ENCODE results near the gene RFPL2.
"Not testable (repeated sequence)": the region's sequence is repeated elsewhere in the genome, so short reads cannot be mapped to it uniquely, and the experiment has no call there.

RFPL2 gene

DNA sequence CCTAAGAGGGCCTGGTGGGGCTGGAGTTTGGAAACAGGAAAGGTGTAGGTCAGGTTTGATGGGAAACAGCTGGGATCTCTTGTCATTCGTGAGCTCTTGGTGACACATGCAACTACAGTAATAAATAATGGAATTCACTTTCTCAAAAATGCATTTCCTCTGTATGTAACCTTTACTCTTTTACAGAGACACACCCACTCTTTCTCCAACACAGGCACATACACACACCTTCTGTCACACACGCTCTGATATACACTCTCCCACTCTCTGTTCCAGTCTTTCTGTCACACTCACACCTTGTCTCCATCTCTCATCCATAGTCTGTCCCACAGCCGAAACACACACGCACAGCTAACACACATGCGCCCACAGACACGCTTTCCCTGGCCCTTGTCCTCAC is 39.2 kb downstream of the RFPL2 start:
- DNase-seq (ENCODE audit: low read depth), result no peak
- no peak overlapping the region for H3K4me3 ChIP-seq (ENCODE audit: low read length)
- TF ChIP-seq, protein P1, sequence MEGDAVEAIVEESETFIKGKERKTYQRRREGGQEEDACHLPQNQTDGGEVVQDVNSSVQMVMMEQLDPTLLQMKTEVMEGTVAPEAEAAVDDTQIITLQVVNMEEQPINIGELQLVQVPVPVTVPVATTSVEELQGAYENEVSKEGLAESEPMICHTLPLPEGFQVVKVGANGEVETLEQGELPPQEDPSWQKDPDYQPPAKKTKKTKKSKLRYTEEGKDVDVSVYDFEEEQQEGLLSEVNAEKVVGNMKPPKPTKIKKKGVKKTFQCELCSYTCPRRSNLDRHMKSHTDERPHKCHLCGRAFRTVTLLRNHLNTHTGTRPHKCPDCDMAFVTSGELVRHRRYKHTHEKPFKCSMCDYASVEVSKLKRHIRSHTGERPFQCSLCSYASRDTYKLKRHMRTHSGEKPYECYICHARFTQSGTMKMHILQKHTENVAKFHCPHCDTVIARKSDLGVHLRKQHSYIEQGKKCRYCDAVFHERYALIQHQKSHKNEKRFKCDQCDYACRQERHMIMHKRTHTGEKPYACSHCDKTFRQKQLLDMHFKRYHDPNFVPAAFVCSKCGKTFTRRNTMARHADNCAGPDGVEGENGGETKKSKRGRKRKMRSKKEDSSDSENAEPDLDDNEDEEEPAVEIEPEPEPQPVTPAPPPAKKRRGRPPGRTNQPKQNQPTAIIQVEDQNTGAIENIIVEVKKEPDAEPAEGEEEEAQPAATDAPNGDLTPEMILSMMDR (IDR thresholded peaks at IDR 0.05; ENCODE audit: insufficient read depth, low read depth, low read length, missing control alignments), result no peak

DNA sequence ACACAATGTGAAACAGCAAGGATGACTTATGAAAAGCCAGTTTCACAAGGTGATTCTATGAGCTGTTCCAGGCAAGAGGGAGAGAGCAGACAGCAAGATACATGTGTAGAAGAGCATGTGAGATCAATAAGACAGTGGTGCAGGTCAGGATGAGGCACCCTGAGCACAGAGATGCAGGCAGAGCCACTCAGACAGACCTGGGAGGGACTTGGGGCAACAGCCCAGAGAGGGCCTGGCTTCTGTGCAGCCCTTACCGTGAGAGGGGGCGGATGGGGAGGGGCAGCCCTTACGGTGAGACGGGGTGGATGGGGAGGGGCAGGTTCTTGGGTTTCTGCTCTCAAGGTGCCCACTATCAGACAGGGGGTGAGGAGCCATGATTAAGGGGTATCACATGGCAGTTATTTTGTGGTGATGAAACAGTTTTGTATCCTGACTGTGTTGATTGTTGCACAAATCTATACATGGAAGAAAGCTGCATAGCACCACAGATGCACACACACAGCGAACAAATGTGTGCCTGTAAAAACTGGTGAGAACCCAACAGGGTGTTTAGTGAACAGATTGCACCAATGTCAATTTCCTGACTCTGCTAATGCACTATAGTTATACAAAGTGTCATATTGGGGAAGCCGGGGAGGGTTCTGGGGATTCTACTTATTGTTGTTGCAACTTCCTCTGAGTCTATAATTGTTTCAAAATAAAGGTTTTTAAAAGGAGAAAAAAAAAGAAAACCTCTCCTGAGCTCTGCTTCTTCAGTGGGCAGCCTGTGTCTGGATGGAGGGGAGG is 40.6 kb downstream of the RFPL2 start:
- TF ChIP-seq, protein P1 (IDR thresholded peaks at IDR 0.05; ENCODE audit: insufficient read depth, low read depth, low read length, missing control alignments), result no peak
- DNase-seq (ENCODE audit: low read depth), result no peak

DNA sequence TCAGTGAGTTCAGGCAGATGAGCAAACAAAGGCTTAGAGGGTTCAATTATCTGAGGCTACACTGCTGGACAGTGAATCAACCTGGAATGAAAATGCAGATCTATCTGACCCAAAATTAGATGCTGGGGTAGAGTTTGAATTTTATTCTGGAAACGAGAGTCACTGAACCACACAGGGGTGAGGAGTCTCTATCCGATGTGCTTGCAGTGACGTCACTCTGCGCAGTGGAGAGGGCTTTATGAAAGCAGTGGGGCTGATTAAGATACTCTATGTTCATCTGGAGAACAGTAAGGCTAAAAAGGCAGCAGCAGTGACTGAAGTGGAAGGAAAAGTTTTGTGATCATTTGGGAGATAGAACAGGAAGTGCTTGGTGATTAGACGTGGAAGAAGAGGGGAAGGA is 44.5 kb downstream of the RFPL2 start:
- not testable (repeated sequence) for DNase-seq (ENCODE audit: low read depth); H3K4me3 ChIP-seq (ENCODE audit: low read length)

More for the DNA sequence above, 40.6 kb downstream of the RFPL2 start:
- H3K4me3 ChIP-seq (ENCODE audit: low read length), result no peak overlapping the region

DNA sequence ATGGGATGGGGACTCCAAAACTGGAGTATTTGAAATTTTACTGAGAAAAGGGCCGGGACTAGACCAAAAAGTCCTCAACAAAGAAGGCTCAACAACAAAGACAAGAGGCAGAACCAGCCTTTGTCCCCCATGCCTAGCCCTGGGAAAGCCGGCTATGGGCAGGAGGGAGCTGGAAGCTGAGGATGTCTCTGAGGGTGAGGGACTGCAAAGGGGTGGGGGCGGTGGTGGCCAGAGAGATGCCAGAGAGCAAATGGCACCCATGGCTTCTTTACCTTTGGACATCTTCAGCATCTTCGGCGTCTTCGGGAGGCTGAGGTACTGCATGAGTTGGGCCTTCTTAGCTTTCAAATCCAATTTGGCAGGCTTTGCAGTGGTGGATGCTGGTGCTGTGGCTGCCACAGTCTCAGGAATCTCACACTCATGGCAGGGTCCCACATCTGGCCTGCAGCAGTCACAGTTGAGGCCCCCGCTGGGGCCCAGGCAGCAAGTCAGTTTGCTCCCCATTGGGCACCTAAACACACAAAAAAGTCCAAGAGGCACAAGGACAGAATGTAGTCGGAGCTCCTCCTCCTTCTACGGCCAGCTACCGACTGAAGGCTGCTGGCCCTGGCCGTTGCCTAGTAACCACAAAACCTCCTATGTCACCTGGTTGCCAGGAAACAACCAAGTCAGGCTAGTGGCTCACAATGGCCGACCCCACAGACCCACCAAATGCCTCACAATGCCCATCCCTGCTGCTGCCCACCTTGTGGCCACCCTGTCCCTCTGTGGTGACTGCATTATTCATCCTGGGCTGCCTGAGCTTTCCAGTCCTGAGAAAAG is 46.0 kb downstream of the RFPL2 start, which contains the start of gene C22orf42:
C22orf42 (minus strand) TSS at position 592 of the 822 bp plus-strand sequence; CDS start at position 504, 88 bp downstream.
- TF ChIP-seq, protein P1 (IDR thresholded peaks at IDR 0.05; ENCODE audit: insufficient read depth, low read depth, low read length, missing control alignments), result no peak
- no peak within 1 kb of the TSS for H3K4me3 ChIP-seq (ENCODE audit: low read length)
- DNase-seq (ENCODE audit: low read depth), result no peak

DNA sequence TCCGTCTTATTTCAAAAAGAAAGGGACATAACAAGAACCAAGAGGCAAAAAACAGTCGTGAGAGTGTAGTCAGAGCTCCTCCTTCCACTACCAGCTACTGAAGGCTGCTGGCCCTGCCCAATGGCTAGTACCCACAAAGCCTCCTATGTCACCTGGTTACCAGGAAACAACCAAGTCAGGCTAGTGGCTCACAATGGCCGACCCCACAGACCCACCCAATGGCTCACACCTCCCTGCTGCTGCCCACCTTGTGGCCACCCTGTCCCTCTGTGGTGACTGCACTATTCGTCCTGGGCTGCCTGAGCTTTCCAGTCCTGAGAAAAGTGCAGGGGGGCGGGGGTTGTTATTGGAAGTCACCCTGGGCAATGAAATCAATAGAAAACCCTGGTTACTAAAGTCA is 47.2 kb downstream of the RFPL2 start:
- DNase-seq (ENCODE audit: low read depth); H3K4me3 ChIP-seq (ENCODE audit: low read length): not testable (repeated sequence)

DNA sequence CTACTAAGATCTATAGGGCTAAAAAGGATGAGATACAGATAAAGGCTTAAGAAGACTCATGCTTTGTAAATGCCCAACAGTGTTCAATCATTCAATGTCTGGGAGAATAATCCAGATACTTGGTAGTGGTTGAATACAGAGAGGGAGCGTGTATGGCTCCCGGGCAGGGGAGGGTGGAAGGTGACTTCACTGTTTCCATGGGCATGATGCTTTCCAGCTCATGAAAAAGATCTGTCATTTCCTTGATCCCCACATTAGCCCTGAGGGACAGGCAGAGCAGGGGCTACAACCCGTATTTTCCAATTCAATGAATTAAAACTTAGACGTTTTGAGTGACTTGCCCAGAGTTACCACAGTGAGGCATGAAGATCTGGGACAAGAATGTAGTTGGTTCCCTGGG is 50.1 kb downstream of the RFPL2 start:
- DNase-seq (ENCODE audit: low read depth); H3K4me3 ChIP-seq (ENCODE audit: low read length): not testable (repeated sequence)

DNA sequence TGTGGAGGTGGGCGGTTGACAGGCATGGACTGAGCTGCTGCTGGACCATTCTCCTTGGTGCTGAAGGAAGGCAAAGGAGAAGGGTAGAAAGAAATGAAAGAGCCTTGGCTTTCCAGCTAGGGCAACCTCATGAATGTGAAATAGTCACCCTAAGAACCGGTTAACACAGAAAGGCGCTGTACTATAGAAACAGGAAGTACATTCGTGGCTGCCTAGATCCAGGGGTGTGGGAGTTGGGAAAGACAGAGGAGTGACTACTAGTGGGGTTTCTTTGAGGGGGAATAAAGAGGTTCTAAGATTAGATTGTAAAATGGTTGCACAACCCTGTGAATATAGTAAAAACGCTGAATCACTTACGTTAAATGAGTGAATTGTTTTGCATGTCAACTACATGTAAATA is 53.2 kb downstream of the RFPL2 start:
- H3K4me3 ChIP-seq (ENCODE audit: low read length); DNase-seq (ENCODE audit: low read depth): not testable (repeated sequence)

DNA sequence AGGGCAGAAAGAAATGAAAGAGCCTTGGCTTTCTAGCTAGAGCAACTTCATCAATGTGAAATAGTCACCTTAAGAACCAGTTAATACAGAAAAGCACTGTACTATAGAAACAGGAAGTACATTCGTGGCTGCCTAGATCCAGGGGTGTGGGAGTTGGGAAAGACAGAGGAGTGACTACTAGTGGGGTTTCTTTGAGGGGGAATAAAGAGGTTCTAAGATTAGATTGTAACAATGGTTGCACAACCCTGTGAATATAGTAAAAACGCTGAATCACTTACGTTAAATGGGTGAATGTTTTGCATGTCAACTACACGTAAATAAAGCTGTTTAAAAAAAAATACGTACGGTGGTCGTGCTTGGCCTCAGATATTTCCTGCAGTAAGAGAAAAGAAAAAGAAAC is 54.2 kb downstream of the RFPL2 start:
- not testable (repeated sequence) for DNase-seq (ENCODE audit: low read depth); H3K4me3 ChIP-seq (ENCODE audit: low read length)

DNA sequence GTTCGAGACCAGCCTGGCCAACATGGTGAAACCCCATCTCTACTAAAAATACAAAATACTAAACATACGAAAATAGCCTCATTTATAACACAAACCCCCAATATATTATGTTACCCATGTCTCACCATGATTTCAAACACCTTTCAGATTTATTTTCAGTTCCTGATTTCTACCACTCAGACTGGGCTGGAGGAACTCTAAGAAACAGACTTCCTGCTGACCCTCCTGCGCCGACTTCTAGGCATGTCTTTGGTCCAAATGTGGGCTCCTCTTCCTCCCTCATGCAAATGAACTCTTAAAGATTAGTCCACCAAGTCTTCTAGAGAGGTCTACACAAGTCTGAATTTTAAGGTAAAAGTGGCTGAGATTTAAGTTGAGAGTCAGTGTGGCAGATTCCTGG is 56.5 kb downstream of the RFPL2 start:
- DNase-seq (ENCODE audit: low read depth); H3K4me3 ChIP-seq (ENCODE audit: low read length): not testable (repeated sequence)

DNA sequence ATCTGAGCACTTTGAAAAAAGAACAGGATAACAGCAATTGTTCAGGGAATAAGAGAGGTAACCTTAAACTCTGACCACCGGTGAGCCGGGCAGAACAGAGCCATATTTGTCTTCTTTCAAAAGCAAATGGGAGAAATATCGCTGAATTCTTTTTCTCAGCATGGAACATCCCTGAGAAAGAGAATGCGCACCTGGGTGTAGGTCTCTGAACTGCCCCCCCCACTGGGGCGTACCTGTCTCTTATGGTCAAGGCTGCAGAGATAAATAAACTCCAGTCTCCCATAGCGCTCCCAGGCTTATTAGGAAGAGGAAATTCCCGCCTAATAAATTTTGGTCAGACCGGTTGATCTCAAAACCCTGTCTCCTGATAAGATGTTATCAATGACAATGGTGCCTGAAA is 57.7 kb downstream of the RFPL2 start:
- H3K4me3 ChIP-seq (ENCODE audit: low read length); DNase-seq (ENCODE audit: low read depth): not testable (repeated sequence)
